Karpas-422 (cell line): ENCODE data around the gene AHNAK2. TPM values are rescaled to one million over a fixed set of nuclear protein-coding genes. Genes with fewer than 3 reads are reported as not detected.

Experiments
- DNase-seq: peaks from one replicate; pipeline ENCODE4 v3.0.0-alpha.2; 2015
- H2AFZ ChIP-seq: fragments of 200-600 bp; sonication (generic); 2 replicates; pipeline ENCODE4 v1.6.1; 2014; ENCODE audit warnings: antibody characterized with exemption, low read length, mixed read lengths
- H3K27ac ChIP-seq: fragments of 200-600 bp; sonication (generic); 2 replicates; pipeline ENCODE4 v1.5.1; 2014; ENCODE audit warnings: mild to moderate bottlenecking, low read length, moderate library complexity
- H3K27me3 ChIP-seq: fragments of 200-600 bp; sonication (generic); 2 replicates; pipeline ENCODE4 v1.6.1; 2014; ENCODE audit warnings: low read length, mixed read lengths
- H3K36me3 ChIP-seq: fragments of 200-600 bp; sonication (generic); 2 replicates; pipeline ENCODE4 v1.6.1; 2014; ENCODE audit warnings: low read length, mixed read lengths; ENCODE audit not compliant: insufficient read depth
- H3K4me1 ChIP-seq: fragments of 200-600 bp; sonication (generic); 2 replicates; pipeline ENCODE4 v1.6.1; 2014; ENCODE audit warnings: mild to moderate bottlenecking, low read length, mixed read lengths
- H3K4me2 ChIP-seq: fragments of 200-600 bp; sonication (generic); 2 replicates; pipeline ENCODE4 v1.6.1; 2014; ENCODE audit warnings: low read length, low read depth, mild to moderate bottlenecking; ENCODE audit not compliant: poor library complexity, severe bottlenecking
- H3K4me3 ChIP-seq: fragments of 200-600 bp; sonication (generic); 2 replicates; pipeline ENCODE4 v1.5.1; 2014; ENCODE audit warnings: mild to moderate bottlenecking, antibody characterized with exemption, low read length, mixed read lengths
- H3K79me2 ChIP-seq: fragments of 200-600 bp; sonication (generic); 2 replicates; pipeline ENCODE4 v1.6.1; 2014; ENCODE audit warnings: mild to moderate bottlenecking, low read length, mixed read lengths
- H3K9ac ChIP-seq: fragments of 200-600 bp; sonication (generic); 2 replicates; pipeline ENCODE4 v1.6.0; 2014; ENCODE audit warnings: low read length
- H3K9me2 ChIP-seq: fragments of 200-600 bp; sonication (generic), shearing (Covaris generic); replicated peaks from 2 replicates; pipeline ENCODE4 v1.6.0; 2014; ENCODE audit warnings: mild to moderate bottlenecking, low read length, moderate library complexity; ENCODE audit not compliant: insufficient read depth
- H3K9me3 ChIP-seq: fragments of 300-700, 200-600 bp; sonication (generic); 2 replicates; pipeline ENCODE4 v1.6.1; 2014; ENCODE audit warnings: low read length, mixed read lengths
- H4K20me1 ChIP-seq: fragments of 200-600 bp; sonication (generic); 2 replicates; pipeline ENCODE4 v1.6.1; 2014; ENCODE audit warnings: mild to moderate bottlenecking, antibody characterized with exemption, low read length, low read depth; ENCODE audit not compliant: insufficient read depth
- total RNA-seq: library from RNA; depleted of rRNA; stranded (reverse); fragments of >200 nt; shearing (Covaris generic); gene quantifications from 2 replicates; pipeline ENCODE4 v1.2.3, GENCODE V29; 2014; ENCODE audit warnings: low replicate concordance

The AHNAK2 gene
- total RNA-seq, 1 experiment from 2014 or later: not detected

DNA sequence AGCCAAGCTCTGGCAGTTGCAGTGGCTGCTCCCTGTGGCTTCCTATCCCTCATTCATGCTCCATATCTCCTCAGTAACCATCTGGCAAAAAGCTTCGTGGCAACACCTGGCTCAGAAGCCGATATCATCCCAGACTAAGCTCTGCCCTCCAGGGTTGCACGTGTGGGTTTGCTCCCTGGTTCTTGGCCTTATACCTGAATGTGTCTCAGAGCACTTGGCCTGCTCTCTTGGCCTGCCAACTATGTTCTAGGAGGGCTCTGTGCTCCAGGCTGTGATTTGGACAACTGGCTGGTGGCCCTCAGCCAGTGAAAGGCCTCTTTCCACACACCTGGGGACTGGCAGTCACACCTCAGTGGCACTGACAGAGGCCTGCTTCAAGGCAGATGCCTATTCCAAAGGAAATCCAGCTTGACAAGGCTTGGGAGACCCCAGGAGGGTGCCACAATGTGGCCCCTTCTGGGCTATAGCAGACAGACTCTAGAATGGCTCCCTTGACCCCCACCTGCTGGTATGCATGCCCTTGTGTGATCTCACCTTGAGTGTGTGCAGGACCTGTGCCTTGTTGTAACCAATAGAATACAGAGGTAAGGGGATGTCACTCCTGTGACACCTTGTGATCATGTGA is 43.0 kb downstream of the AHNAK2 start:
- no peak overlapping the region for H2AFZ ChIP-seq
- no peak overlapping the region for H3K9ac ChIP-seq
- no peaks in the 10 kb centered on the region for H3K27me3 ChIP-seq
- no peaks in the 10 kb centered on the region for H3K9me3 ChIP-seq
- H3K4me2 ChIP-seq: no peak overlapping the region
- H3K4me1 ChIP-seq: peaks cover 5% of the 10 kb centered on the region
- H3K27ac ChIP-seq: no peak overlapping the region
- H3K79me2 ChIP-seq: no peaks in the 10 kb centered on the region
- H3K36me3 ChIP-seq: peaks cover 3% of the 10 kb centered on the region; the same call in 1 of the 2 replicates
- no peak overlapping the region for H3K4me3 ChIP-seq
- no peaks in the 10 kb centered on the region for H3K9me2 ChIP-seq
- H4K20me1 ChIP-seq: peaks cover 41% of the 10 kb centered on the region
- DNase-seq: peak; percentile 57

DNA sequence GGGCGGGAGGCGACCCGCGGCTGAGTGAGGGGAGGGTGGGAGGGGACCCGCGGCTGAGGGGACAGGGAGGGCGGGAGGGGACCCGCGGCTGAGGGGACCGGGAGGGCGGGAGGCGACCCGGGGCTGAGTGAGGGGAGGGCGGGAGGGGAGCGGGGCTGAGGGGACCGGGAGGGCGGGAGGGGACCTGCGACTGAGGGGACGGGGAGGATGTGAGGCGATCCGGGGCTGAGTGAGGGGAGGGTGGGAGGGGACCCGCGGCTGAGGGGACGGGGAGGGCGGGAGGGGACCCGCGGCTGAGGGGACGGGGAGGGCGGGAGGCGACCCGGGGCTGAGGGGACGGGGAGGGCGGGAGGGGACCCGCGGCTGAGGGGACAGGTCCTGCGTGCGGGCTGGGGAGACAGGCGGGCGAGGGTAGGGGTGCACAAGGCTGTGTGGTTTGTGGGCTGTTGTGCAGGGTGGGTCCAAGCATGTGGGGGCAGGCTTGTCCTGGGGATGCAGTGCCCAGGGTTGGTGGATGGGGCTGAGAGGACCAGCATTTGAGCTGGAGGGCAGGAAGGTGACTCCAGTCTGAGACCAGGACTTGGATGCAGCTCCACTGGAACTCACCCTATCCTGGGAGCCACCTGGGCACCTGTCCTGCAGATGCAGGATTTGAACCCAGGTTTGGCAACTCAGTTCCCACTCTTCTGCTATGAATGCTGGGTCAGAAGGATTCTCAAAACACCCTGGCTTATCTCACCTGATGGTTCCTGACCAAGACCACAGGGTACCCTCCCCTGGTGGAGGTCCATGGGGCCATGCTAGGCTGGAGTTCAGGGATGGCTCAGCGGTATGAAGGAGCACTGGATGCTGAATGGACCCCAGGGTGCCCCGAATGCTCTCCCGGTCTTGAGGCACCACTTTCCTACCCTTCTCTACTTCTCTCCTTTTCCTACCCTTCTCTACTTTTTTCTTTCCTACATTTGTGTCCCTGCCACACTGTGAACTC is 44.1 kb downstream of the AHNAK2 start:
- no peaks in the 10 kb centered on the region for H3K9me3 ChIP-seq
- H3K27ac ChIP-seq: no peak overlapping the region
- H4K20me1 ChIP-seq: peaks cover 44% of the 10 kb centered on the region
- no peak overlapping the region for H2AFZ ChIP-seq
- H3K4me2 ChIP-seq: no peak overlapping the region
- no peak overlapping the region for H3K4me3 ChIP-seq
- H3K9me2 ChIP-seq: no peaks in the 10 kb centered on the region
- no peak for DNase-seq
- peaks cover 5% of the 10 kb centered on the region for H3K4me1 ChIP-seq
- H3K79me2 ChIP-seq: no peaks in the 10 kb centered on the region
- H3K36me3 ChIP-seq: peaks cover 12% of the 10 kb centered on the region; the same call in 1 of the 2 replicates
- H3K27me3 ChIP-seq: no peaks in the 10 kb centered on the region
- no peak overlapping the region for H3K9ac ChIP-seq

DNA sequence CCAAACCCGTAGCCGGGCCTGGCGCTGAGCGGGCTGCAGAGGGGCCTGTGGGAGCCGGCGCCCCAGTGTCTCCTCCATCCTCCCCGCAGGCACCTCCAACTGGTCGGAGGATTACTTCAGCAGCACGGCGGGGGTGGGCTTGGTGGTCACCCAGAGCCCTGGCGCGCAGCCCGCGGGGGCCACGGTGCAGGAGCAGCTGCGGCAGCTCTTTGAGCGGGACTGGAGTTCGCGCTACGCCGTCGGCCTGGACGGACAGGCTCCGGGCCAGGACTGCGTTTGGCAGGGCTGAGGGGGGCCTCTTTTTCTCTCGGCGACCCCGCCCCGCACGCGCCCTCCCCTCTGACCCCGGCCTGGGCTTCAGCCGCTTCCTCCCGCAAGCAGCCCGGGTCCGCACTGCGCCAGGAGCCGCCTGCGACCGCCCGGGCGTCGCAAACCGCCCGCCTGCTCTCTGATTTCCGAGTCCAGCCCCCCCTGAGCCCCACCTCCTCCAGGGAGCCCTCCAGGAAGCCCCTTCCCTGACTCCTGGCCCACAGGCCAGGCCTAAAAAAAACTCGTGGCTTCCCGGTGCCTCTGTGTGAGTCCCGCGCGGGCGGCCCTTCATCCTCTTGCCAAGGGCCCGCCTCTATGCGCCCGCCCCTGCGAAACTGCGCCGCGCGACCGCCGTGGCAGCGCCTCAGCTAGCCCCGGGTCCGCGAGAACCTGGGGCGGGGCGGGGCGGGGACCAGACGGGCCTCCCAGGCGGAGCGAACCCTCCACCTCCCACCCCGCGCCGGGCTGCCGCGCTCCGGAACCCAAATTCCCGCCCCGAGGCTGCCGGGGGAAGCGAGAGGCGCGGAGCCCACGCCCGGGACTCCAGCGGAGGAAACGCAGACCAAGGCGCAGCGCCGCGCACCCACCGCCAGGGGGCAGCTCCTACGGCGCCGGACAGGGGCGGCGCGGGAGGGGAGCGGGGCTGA is 45.2 kb downstream of the AHNAK2 start:
- H3K36me3 ChIP-seq: peaks cover 22% of the 10 kb centered on the region
- no peaks in the 10 kb centered on the region for H3K79me2 ChIP-seq
- H3K4me3 ChIP-seq: no peak overlapping the region
- H2AFZ ChIP-seq: no peak overlapping the region
- H4K20me1 ChIP-seq: peaks cover 55% of the 10 kb centered on the region
- no peaks in the 10 kb centered on the region for H3K27me3 ChIP-seq
- no peak overlapping the region for H3K9ac ChIP-seq
- no peak overlapping the region for H3K27ac ChIP-seq
- no peaks in the 10 kb centered on the region for H3K9me2 ChIP-seq
- H3K9me3 ChIP-seq: no peaks in the 10 kb centered on the region
- peaks cover 7% of the 10 kb centered on the region for H3K4me1 ChIP-seq
- peak overlapping the region; percentile 52 for H3K4me2 ChIP-seq
- peak; percentile 94 for DNase-seq

DNA sequence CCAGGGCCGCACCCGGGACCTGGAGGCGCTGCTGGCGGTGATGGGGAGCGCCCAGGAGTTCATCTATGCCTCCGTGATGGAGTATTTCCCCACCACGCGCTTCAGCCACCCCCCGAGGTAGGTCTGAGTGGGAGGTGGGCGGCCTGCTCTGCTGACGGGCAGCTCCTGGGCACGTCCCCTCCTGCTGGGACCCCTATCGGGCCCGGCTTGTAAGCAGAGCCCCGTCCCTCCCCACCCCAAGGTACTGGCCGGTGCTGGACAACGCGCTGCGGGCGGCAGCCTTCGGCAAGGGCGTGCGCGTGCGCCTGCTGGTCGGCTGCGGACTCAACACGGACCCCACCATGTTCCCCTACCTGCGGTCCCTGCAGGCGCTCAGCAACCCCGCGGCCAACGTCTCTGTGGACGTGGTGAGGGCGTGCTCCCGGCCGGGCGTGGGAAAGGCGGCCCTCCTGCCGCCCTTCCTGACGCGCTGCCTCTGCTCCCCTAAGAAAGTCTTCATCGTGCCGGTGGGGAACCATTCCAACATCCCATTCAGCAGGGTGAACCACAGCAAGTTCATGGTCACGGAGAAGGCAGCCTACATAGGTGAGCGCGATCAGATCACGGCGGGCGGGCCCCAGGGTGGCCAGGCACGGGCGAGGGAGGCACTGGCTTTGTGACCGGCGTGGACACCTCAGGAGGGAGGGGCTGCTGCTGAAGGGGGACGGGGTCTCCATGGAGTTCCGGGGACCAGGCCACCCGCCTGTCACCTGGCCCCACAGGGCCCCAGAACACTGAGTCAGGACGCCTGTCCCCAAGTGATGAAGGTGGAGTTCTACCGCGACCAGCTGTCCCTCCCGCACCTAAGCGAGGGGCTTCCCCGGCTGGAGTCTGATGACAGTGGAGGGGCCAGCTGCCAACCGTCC is 46.2 kb downstream of the AHNAK2 start:
- no peak overlapping the region for H3K27ac ChIP-seq
- no peaks in the 10 kb centered on the region for H3K79me2 ChIP-seq
- H3K4me1 ChIP-seq: peaks cover 16% of the 10 kb centered on the region
- H4K20me1 ChIP-seq: peaks cover 56% of the 10 kb centered on the region
- no peak overlapping the region for H3K9ac ChIP-seq
- H3K4me3 ChIP-seq: no peak overlapping the region
- H3K36me3 ChIP-seq: peaks cover 29% of the 10 kb centered on the region
- no peak for DNase-seq
- no peaks in the 10 kb centered on the region for H3K9me3 ChIP-seq
- no peak overlapping the region for H3K4me2 ChIP-seq
- no peaks in the 10 kb centered on the region for H3K27me3 ChIP-seq
- H2AFZ ChIP-seq: no peak overlapping the region
- H3K9me2 ChIP-seq: no peaks in the 10 kb centered on the region

DNA sequence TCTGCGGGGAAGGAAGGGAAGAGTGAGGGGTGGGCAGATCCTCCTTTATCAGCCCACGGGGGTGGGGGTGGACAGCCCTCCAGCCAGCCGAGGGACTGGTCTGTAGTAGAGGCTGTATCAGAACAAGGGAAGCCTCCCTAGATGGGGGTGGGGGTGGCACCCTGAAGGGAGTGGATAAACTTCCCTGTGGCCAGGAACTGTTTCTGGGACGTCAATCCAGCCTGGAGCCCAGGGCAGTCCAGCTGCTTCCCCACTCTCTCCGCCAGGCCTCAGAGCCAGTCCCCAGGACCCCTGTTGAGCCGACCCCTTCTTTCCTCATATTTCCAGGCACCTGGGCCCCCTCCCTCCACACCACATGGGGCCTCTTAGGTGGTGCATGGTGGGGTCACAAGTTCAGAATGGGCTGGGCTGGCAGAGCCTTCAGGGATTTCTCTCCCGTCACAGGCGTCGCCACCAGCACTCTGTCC is 46.8 kb downstream of the AHNAK2 start:
- Histone ChIP-seq H3K4me1 (peaks cover 23% of the 10 kb centered on the region), H3K4me2 (no peak overlapping the region), H3K4me3 (no peak overlapping the region), H3K27me3 (no peaks in the 10 kb centered on the region), H2AFZ (no peak overlapping the region), H3K9me2 (no peaks in the 10 kb centered on the region), H4K20me1 (peaks cover 50% of the 10 kb centered on the region), H3K27ac (no peak overlapping the region), H3K36me3 (peaks cover 29% of the 10 kb centered on the region), H3K9ac (no peak overlapping the region), H3K9me3 (no peaks in the 10 kb centered on the region), H3K79me2 (0 out of 2 replicates have a peak, but pooled peaks cover under 1% of the 10 kb centered on the region)
- no peak for DNase-seq

DNA sequence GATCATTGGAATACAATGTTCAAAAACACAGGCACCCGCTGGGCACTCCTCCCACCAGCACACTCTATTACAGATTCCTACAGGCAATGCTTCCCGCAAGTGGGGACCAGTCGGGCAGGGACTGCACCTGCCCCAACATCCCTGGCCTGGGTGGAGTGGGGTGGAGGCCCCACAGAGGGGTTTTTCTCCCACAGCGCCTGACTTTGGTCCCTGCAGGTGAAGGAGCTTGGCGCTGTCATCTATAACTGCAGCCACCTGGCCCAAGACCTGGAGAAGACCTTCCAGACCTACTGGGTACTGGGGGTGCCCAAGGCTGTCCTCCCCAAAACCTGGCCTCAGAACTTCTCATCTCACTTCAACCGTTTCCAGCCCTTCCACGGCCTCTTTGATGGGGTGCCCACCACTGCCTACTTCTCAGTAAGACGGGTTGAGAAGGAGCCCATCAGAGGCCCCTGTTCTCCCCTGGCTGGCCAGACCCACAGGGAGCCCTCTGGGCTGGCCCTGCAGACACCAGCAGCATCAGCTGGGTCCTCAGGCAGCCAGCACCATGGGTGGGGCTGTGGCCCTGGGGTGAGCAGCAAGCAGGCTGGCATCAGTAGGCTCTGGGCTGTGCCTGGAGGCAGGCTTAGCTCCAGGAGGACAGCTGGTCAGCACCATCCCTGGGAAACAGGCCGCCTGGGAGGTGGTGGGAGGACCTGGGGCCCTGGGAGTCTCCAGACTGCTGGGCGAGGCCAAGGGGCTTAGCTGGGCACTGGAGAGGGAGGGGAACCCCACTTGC is 47.5 kb downstream of the AHNAK2 start:
- DNase-seq: no peak
- no peaks in the 10 kb centered on the region for H3K9me3 ChIP-seq

More for the DNA sequence above, 47.5 kb downstream of the AHNAK2 start:
- H3K36me3 ChIP-seq: peaks cover 29% of the 10 kb centered on the region
- H4K20me1 ChIP-seq: peaks cover 45% of the 10 kb centered on the region
- no peak overlapping the region for H3K4me3 ChIP-seq
- H3K9me2 ChIP-seq: no peaks in the 10 kb centered on the region
- H3K4me1 ChIP-seq: peaks cover 30% of the 10 kb centered on the region
- H2AFZ ChIP-seq: no peak overlapping the region
- H3K9ac ChIP-seq: no peak overlapping the region
- H3K4me2 ChIP-seq: no peak overlapping the region
- peaks cover 6% of the 10 kb centered on the region; the same call in 1 of the 2 replicates for H3K79me2 ChIP-seq
- H3K27me3 ChIP-seq: no peaks in the 10 kb centered on the region
- no peak overlapping the region for H3K27ac ChIP-seq
